ENCODE data around the gene HAGH.
A peak's percentile ranks its signal among the peaks of the same experiment; 100 is the strongest.

HAGH gene

DNA sequence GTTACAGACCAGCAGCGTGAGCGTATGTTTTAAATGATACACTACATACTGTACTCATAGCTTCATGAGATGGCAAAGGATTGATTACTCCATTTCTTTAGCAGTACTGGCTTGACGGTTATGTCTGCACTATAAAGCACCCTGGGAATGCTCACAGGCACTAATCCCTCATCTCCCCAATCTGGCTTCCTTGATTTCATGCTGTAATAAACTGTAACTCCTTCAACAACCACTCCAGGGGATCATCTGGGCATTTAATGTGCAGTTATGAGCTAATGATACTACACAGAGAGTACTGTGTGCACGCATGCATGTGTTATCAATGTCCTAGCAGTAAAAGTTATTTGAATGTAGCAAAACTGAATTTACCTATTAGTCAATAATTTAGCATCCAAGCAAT is 25.2 kb upstream of the HAGH start:
- H3K4me3 ChIP-seq (ENCODE audit: low read length), result no peak overlapping the region
- no peak for TF ChIP-seq ZNF274 (IDR thresholded peaks at IDR 0.05; ENCODE audit: low read depth, low read length)

DNA sequence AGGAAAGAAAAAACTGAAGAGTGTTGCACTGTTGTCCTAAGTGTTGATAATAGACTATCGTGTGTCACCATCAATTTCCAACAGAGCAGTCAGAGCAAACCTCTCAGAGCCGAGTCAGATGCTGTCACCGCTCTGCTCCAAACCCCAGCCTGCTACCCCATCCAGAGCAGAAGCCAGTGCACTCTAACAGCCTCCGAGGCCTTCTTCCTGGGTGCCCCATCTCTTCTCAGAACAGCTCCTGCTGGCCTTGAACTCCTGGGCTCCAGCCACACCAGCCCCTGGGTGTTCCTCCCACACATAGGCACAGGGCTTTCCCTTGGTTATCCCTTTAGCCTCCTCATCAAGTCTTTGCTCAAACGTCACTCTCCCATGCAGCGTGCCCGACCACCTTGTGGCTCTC is 24.4 kb upstream of the HAGH start:
- H3K4me3 ChIP-seq (ENCODE audit: low read length), result no peak overlapping the region
- no peak for TF ChIP-seq ZNF274 (IDR thresholded peaks at IDR 0.05; ENCODE audit: low read depth, low read length)

DNA sequence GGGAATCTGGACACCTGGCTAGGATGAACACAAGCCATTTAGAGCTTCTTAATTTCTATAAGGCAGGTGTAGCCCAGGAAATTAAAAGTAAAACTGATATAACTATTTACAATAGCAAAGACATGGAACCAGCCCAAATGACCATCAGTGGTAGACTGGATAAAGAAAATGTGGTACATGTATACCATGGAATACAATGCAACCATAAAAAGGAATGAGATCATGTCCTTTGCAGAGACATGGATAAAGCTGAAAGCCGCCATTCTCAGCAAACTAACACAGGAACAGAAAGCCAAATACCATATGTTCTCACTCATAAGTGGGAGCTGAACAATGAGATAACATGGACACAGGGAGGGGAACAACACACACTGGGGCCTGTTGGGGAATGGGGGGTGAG is 19.8 kb upstream of the HAGH start:
- TF ChIP-seq ZNF274 (IDR thresholded peaks at IDR 0.05; ENCODE audit: low read depth, low read length), result no peak
- no peak overlapping the region for H3K4me3 ChIP-seq (ENCODE audit: low read length)

DNA sequence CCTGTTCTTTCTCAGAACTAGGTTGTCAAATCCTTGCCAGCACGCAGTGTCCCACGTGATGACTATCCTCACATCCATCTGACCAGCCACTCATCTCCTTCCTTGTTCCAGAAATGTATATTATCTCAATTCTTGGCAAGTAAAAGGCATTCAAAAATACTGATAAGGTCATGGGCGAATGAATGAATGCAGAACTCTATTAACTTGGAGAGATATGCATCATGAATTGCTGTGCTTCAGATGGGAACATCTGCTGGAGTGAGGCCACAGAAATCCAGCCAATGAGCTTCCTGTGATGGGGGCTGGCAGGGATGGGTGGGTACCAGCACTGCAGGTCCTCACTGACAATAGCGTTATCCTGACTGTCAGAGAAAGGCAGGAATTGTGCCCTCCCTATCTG is 19.4 kb upstream of the HAGH start:
- H3K4me3 ChIP-seq (ENCODE audit: low read length), result no peak overlapping the region
- no peak for TF ChIP-seq ZNF274 (IDR thresholded peaks at IDR 0.05; ENCODE audit: low read depth, low read length)

DNA sequence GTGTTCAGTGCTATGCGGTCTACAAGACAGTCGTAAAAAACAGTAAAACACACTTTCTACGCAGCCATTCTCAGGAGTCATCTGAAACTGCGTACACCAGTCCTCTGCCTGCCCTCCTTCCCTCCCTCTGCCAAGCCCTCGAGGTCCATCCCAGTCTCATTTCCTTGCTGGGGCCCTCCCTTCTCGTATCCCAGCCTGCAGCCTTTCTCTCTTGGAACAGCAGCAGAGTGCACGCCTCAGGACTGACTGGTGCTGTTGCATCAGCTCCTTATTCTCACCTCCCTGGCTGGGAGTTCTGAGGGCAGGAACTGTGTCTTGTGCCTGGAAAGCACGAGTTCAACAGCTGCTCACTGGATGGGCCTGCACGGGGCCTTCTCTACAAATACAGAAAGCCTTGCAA is 12.9 kb upstream of the HAGH start:
- TF ChIP-seq ZNF274 (IDR thresholded peaks at IDR 0.05; ENCODE audit: low read depth, low read length), result no peak
- no peak overlapping the region for H3K4me3 ChIP-seq (ENCODE audit: low read length)

DNA sequence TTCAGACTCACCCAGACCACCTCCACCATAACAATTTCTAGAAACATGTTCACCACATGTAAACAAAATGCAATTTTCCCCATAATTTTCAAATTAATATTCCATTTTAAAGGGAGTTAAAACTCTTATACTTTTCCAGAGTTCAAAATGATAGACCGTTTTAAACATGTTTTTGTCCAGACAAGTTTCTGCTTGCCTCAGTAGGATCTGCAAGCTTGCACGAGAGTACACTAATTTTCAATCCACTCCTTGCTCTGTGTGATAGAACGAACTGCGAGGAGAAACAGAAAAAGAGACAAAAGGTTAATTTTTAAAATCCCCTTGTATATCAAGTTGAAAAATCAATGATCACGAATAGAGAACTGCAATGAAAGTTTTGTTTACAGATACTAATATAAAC is 7.5 kb upstream of the HAGH start:
- H3K4me3 ChIP-seq (ENCODE audit: low read length), result no peak overlapping the region
- no peak for TF ChIP-seq ZNF274 (IDR thresholded peaks at IDR 0.05; ENCODE audit: low read depth, low read length)

DNA sequence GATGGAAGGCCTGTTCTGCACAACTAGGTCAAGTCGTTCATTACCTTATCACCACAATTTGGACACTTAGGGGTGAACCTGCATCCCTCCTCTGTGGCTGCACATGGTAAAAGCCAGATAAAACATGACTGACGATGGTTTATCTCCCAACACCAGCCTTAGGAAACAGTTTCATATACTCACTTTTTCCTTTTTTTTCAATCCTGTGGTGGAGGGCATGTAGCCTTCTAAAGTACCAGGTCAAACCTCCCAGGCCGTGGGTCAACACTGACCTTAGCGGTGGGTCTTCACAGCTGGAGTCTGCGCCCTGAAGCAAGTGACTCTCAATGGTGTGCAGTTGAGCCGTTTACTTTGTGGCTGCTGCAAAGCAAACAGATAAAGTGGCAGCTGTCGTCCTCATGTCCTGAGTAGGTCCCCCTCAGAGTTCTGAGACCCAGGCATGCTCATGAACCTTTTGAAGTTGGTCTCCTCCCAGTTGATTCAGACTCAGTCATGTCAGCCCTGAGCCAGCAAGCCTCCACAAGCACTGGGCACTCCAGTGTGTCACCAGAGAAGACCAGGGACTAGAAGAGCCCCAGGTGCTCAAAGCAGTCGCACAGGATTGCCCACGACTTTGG is 6.3 kb upstream of the HAGH start:
- no peak for TF ChIP-seq ZNF274 (IDR thresholded peaks at IDR 0.05; ENCODE audit: low read depth, low read length)
- H3K4me3 ChIP-seq (ENCODE audit: low read length), result no peak overlapping the region

DNA sequence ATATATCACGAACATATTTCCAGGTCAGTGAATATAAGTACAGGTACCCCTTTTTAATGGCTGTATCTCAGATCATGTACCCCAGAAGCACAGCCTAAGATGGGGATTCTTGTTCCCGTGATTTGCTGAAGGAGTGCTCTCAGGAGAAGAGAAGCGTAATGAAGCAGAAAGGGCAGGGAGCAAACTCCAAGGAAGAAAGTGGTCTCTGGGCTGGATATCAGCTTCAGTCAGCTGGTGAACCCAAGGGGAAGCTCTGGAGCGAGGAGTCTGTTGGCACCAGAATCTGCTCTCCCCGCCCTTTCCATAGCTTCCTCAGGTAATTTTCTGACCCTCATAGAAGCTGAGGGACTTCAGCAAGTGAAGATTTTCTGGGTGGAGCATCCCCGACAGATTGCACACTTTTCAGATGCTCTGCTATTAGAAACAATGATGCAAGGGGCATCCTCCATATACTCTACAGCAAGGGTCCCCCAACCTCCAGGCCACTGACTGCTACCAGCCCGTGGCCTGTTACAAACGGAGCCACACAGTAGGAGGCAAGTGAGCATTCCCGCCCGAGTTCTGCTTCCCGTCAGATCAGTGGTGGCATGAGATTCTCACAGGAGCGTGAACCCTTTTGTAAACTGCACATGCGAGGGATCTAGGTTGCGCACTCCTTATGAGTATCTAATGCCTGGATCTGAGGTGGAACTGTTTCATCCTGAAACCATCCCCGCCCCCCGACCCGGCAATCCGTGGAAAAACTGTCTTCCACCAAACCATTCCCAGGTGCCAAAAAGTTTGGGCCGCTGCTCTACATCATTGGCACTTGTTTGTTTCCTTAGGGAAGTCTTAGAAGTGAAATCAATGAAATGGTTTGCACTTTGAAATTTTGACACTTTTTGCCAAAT is 4.8 kb upstream of the HAGH start:
- no peak overlapping the region for H3K4me3 ChIP-seq (ENCODE audit: low read length)
- no peak for TF ChIP-seq ZNF274 (IDR thresholded peaks at IDR 0.05; ENCODE audit: low read depth, low read length)

DNA sequence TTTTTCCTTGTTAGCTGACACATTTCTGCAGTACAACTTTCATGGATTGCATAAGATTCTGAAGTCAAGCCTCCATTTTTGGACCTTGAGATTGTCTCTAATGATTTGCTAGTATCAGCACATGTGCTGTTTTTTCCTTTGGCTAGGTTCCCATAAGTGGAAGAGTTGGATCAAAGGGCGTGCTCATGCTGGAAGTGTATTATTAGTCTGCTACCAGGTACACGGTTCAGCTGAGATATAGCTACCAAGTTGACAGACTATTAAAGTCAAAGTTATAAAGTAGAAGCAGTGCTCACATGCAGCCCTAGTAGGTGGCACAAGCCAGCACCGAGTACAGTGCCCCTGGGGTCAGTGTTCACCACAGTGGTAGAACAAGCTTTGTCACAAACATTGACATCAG is 3.6 kb upstream of the HAGH start:
- H3K4me3 ChIP-seq (ENCODE audit: low read length), result no peak overlapping the region
- TF ChIP-seq ZNF274 (IDR thresholded peaks at IDR 0.05; ENCODE audit: low read depth, low read length), result no peak

DNA sequence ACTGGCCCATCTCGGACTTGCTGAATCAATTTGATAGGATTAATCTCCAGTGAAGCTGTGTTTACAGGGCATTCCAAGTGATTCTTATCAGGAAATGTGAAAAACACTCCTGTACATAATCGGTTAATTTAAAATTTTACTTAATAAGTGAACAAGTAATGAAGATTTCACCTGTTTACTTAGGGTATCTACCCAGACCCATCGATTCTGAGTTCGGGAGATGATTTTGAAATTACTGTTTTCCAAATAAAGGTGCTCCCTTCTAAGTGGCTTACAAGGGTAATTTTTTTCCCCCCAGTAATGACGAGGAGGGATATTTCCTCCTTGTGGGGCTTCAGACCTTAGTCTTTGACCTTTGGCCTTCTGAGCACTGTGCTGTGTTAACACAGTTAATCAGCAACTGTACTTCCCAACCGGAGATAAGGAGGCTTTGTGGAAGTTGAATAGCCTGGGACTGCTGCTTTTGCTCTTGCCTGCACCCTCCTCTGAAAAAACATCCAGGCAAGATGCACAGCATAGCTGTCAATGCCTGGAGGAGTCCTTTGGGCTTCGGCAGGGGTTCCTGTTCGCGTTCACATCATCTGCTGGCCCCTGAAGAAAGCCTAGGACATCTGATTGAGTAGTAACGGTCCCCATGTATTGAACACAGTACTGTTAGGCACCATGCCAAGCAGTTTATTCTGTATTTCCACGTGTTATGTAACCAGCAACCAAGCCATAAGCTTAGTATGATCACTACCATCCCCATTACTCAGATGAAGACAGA is 2.2 kb upstream of the HAGH start:
- no peak for TF ChIP-seq ZNF274 (IDR thresholded peaks at IDR 0.05; ENCODE audit: low read depth, low read length)
- no peak overlapping the region for H3K4me3 ChIP-seq (ENCODE audit: low read length)

DNA sequence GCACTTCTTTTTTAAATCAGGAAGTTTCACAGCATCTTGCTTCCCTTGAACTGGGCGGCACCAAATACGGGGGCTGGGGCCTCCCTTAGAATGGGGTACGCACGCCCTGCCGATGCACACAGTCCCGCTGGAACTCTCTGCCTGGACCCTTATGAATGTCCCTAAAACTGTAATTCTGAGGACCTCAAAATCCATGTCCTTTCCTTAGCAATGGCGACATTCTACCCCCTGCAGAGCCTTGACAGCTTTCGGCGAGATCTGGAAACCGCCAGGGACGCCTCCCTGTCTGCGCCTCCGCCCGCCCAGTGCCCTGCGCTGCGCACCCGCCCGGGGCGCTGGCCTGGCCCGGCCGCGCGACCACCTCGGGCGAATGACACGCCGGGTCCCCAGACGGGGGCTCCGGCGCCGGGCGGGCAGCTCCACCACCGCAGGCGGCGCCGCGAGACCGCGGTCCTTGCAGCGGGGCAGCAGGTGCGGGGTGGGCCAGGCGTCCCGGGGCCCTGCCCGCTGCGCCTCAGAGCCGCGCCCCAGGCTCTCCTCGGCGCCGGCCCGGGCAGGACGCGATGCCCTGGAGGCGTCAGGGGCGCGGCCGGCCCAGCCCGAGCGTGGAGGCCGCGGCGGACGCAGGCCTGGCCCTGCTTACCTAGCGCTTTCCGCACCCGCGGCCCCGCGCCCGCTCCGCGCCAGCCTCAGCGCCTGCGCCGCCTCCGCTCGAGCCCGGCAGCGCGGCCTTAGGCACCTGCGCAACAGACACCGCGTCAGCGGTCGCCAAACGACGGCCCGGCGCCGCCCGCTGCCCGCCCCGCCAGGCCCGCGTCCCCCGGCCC is 548 bp downstream of the HAGH start:
- TF ChIP-seq ZNF274 (IDR thresholded peaks at IDR 0.05; ENCODE audit: low read depth, low read length), result no peak

DNA sequence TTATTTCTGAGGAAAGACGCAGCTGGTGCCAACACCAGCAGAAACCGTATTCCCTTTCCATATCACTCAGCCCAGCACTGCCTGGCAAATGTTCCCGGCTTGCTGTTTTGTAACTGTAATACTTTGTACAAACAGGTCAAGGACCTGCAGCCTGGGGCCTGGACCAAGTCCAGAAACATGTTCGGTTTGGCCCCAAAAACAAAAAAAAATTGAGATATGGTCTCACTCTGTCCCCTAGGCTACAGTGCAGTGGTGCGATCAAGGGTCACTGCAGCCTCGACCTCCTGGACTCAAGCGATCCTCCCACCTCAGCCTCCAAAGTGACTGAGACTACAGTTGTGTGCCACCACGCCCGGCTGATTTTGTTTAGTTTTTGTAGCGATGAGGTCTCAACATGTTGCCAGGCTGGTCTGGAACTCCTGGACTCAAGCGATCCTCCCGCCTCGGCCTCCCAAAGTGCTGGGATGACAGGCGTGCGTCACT is 1.2 kb downstream of the HAGH start:
- H3K4me3 ChIP-seq (ENCODE audit: low read length), result peak overlapping the region; percentile 95
- TF ChIP-seq ZNF274 (IDR thresholded peaks at IDR 0.05; ENCODE audit: low read depth, low read length), result no peak

More for the DNA sequence above, 548 bp downstream of the HAGH start:
- H3K4me3 ChIP-seq (ENCODE audit: low read length), result peak overlapping the region; percentile 95

DNA sequence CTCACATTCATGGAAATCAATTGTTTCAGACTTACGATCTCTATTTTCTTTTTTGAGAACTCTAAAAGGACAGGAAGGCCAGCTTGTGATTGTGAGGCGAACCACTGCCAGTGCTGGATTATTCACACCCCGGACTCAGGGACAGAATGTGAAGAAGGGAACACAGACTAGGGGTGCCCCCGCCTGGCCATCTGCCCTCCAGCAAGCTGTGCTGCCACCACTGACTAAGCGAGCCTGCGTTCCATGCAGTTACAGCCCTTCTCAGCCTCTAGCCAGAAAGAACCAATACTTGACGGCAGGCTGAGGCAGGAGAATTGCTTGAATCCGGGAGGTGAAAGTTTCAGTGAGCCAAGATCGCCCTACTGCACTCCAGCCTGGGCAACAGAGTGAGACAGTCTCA is 2.8 kb downstream of the HAGH start:
- no peak overlapping the region for H3K4me3 ChIP-seq (ENCODE audit: low read length)
- TF ChIP-seq ZNF274 (IDR thresholded peaks at IDR 0.05; ENCODE audit: low read depth, low read length), result no peak

DNA sequence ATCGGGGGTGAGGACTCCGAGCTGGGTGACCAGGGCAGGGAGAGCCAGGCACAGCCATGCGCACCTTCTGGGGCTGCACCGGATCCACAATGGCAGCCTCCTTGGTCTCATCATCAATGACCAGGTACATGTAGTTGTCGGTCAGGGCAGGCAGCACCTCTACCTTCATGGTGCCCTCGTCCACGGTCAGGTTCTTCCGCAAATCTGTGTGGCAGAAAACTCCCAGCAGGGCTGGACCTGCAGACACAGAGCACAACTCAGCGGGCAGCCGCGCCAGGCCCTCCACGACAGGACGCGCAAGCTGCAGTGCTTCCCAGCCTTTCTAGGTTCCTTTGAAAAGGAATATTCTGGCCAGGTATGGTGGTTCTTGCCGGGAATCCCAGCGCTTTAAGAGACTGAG is 3.8 kb downstream of the HAGH start:
- TF ChIP-seq ZNF274 (IDR thresholded peaks at IDR 0.05; ENCODE audit: low read depth, low read length), result no peak
- H3K4me3 ChIP-seq (ENCODE audit: low read length), result no peak overlapping the region

All from GM08714 (cell line).